ENCODE results near the gene MAP6D1.
"Not testable (repeated sequence)": the region's sequence is repeated elsewhere in the genome, so short reads cannot be mapped to it uniquely, and the experiment has no call there.

The MAP6D1 gene

DNA sequence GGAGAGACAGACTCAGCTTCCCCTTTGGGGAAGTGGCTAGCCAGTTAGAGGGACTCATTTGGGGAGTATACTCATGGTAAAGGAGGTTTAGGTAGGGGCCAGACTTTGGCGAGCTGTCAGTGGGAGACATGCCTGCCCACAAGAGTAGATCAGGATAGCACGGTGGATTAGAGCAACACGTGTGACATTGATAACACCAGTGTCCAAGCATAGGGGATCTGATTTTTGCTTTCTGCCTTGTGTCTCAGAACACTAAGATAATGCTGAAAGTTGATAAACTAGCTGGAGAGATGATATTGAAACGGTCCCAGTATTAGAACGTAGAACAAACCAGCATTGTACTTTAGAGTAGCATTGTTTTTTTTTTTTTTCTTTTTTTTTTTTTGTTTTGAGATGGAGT is 25.9 kb downstream of the MAP6D1 start:
- DNase-seq (ENCODE audit: low read depth in 2 of 2) = no peak

GRCh38 chr3:183797996-183798395 is 27.4 kb downstream of the MAP6D1 start:
- no peak for DNase-seq (ENCODE audit: low read depth in 2 of 2)

DNA sequence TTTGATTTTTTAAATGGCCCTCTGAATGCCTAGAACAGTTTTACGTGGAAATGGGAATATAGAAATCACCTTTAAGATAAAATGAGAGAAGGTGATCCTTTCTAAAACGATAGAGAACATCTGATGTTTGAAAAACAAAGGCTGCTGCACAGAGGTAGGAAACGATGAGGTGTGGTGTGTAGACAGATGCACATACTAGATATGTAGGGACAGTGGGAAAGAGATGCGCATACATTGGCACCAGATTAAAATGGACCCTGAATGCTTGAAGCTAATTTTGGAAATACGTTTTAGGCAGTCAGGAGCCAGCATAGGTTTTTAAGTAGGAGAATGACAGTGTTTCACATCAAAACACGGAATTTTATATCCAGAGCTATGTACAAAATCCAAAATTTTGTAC is 29.0 kb downstream of the MAP6D1 start:
- no peak for DNase-seq (ENCODE audit: low read depth in 2 of 2)

- no peak for DNase-seq (ENCODE audit: low read depth in 2 of 2)
Measured at GRCh38 chr3:183794452-183794851, 30.9 kb downstream of the MAP6D1 start.

DNA sequence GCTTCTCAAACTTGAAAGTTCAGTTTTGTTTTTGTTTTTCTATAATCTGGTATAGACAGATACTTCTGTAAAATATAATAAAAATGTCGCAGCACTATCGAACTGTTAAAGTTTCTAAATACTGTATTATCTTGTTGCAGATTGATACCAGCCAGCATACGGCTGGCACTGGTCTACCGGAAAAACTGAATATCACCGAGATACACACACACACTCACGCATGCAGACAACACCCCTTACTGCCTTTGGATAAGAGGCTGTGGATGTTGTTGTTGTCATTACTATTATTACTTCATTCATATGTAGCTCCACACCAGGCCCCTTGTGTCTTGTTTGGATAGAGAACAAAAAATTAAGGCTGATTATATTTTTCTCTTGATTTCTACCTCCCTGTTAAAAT is 32.4 kb downstream of the MAP6D1 start:
- no peak for DNase-seq (ENCODE audit: low read depth in 2 of 2)

DNA sequence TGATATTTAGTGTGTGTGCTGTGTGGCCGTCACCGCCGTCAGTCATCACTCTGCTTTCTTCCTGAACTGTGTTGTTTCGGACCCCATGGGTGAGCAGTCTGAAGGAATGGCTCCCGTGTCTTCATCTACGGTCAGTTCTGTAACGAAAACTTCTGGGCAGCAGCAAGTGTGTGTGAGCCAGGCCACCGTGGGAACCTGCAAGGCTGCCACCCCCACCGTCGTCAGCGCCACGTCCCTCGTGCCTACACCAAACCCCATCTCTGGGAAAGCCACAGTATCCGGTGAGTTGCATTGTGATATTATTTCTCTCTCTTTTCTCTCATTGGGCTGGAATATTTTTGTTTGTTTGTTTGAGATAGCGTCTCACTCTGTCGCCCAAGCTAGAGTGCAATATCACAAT is 34.7 kb downstream of the MAP6D1 start:
- DNase-seq (ENCODE audit: low read depth in 2 of 2) = no peak

DNA sequence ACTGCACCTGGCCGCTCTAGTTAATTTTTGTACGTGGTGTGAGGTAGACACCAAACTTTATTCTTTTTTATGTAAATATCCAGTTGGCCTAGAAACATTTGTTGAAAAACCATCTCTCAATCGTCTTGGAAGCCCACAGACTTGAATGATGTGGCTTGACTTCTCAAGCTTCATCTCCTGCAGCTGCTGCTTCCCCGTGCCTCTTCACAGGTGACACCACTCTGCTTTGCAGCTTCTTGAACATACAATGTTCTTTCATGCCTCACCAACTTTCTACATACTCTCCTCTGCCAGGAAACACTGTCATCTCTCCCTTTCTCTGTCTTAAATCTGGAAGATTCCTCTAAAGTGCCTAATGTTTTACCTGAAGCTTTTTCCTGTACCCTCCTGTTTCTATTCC is 35.6 kb downstream of the MAP6D1 start:
- DNase-seq (ENCODE audit: low read depth in 2 of 2) = no peak

- not testable (repeated sequence) for DNase-seq (ENCODE audit: low read depth in 2 of 2)
Measured at GRCh38 chr3:183784503-183784902, 40.9 kb downstream of the MAP6D1 start.

- no peak for DNase-seq (ENCODE audit: low read depth in 2 of 2)
Measured at GRCh38 chr3:183782576-183783276, 42.7 kb downstream of the MAP6D1 start.

DNA sequence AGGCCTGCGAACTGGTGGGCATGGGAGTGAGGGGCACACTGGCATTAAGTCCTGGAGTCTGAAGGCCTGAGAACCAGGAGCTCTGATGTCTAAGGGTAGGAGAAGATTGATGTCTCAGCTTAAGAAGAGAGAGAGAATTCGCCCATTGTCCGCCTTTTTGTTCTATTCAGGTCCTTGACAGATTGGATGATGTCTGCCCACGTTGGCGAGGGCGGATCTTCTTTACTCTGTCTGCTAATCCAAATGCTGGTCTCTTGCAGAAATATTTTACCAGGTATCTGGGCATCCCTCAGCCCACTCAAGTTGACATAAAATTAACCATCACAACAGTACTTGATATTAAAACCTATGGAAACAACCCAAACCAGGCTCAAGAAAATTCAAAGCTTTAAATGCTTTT is 44.1 kb downstream of the MAP6D1 start:
- DNase-seq (ENCODE audit: low read depth in 2 of 2) = no peak

- no peak for DNase-seq (ENCODE audit: low read depth in 2 of 2)
Measured at GRCh38 chr3:183779896-183780465, 45.4 kb downstream of the MAP6D1 start.

GRCh38 chr3:183777016-183777618 is 48.3 kb downstream of the MAP6D1 start:
- no peak for DNase-seq (ENCODE audit: low read depth in 2 of 2)

DNA sequence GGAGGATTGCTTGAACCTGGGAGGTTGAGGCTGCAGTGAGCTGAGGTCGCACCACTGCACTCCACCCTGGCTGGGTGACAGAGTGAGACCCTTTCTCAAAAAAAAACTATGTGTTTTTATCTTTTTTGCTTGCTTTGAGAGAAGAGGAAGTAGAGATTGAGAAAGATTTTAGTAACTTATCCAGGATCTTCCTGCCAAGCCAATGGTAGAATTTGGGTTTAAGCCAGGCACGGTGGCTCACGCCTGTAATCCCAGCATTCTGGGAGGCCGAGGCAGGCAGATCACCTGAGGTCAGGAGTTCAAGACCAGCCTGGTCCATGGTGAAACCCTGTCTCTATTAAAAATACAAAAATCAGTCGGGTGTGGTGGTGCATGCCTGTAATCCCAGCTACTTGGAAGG is 48.9 kb downstream of the MAP6D1 start:
- DNase-seq (ENCODE audit: low read depth in 2 of 2) = not testable (repeated sequence)

DNA sequence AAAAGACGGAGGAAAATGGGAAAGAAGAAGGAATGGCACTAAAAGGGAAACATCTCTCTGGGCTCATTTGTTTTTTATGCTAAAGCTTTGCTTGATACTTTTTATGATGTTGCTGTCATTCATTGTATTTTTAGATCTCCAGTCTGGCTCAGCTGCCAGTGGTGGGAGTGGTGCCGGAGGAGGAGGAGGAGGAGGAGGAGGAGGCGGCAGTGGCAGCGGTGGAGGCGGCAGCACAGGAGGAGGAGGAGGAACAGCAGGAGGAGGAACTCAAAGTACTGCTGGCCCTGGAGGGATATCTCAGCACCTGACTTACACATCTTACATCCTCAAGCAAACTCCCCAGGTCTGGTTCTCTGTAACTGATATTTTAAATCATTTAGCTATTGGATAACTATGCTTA is 49.6 kb downstream of the MAP6D1 start:
- DNase-seq (ENCODE audit: low read depth in 2 of 2) = no peak

DNA sequence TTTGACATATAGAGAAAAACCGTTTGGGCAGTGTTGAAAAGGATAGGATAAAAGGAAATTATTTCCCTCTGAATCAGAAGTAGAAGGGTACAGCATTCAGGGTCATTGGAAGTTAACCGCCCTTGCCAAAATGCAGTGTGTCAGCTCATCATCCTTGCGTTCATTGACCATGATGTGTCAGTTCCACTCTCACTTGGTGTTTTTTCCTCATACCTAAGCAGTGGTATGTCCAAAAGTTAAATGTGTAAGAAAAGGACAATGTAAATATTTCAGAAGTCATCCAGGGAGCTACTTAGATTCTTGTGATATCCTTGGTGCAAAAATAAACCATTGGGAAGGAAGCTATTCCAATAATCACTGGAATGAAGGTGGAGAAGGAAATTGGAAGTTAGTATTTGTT is 50.7 kb downstream of the MAP6D1 start:
- no peak for DNase-seq (ENCODE audit: low read depth in 2 of 2)

DNA sequence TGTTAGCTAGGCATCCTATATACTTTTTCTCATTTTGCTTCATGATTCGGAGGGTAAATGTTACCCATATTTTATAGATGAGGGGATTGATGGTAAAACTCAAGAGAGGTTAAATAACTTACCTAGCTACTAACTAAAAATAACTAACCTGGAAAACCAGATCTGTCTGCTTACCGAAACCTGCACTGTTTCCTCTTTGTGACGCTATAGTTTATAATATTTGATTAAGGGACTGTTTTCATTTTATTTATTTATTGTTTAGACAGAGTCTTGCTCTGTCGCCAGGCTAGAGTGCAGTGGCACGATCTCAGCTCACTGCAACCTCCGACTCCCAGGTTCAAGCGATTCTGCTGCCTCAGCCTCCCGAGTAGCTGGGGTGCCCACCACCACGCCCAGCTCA is 55.9 kb downstream of the MAP6D1 start:
- no peak for DNase-seq (ENCODE audit: low read depth in 2 of 2)

- no peak for DNase-seq (ENCODE audit: low read depth in 2 of 2)
Measured at GRCh38 chr3:183768114-183768513, 57.3 kb downstream of the MAP6D1 start.

- DNase-seq (ENCODE audit: low read depth in 2 of 2) = peak; percentile 36 to 49
Measured at GRCh38 chr3:183766745-183767606, 58.4 kb downstream of the MAP6D1 start.

DNA sequence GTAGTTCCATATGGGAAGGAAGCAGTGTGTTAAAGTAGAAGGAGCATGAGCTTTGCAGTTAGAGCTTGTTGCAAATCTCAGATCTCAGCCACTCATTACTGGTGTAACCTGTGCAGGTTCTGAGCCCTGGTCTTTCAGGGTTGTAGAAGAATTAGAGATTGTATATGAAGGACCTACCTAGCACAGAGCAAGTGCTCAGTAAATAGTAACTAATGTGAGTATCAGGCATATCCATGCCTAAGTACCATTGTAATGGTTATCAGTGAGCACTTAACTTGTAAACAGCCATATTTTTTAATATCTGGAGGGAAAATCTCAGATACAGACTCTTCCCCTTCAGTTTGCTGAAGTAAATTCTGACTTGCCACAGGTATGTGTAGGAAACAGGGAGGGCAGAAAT is 59.3 kb downstream of the MAP6D1 start:
- no peak for DNase-seq (ENCODE audit: low read depth in 2 of 2)

All from stimulated activated CD4-positive, alpha-beta T cell treated with anti-CD3 and anti-CD28 coated beads, Interleukin-1b, Interleukin-23, amount 100 ng/mL, for 1 hour (primary cell).